Measurements from ENCODE around the gene ZBTB2.
A peak's percentile ranks its signal among the peaks of the same experiment; 100 is the strongest.

ZBTB2 gene

DNA sequence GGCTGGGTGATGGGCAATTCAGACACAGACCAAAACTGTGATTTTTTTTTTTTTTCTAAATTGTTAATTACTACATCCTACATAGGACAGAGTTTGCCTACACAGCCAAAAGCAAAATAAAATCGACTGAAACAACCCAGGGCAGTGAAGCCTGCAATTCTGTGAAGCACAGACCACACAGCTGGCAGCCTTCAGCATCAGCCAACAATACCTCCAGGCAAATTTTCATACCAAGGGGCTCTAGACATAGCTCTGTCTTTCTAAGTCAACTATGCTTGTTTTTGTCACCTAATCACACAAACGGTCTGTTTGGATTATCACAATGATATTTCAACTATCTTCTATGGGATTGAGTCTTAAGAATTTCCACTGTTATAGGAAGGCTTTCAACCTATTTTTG, 43.0 kb upstream of the ZBTB2 start:
- no peak overlapping the region for H3K4me3 ChIP-seq (ENCODE audit: low read length)
- no peak for DNase-seq (ENCODE audit: low read depth)
- no peak for TF ChIP-seq CTCF (IDR thresholded peaks at IDR 0.05; ENCODE audit: insufficient read depth, low read depth, low read length, missing control alignments)

DNA sequence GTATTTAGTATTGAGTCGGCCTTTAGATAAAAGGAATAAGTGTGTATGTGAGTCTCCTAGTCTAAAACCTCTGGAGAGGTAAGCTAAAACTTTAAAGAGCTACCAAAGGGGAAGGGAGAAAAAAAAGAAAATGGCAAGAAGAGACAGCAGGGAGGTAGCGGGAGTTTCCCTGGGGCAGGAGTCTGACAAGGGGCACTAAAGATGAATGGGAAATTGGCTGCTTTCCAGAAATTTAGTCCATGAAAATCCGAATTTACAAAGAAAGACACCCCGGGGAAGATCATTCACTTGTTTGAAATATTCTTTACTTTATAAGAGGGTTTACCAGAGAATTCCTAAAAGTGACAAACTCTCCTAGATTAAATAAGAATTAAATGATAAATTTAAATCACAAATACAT, 41.3 kb upstream of the ZBTB2 start:
- no peak overlapping the region for H3K4me3 ChIP-seq (ENCODE audit: low read length)
- no peak for TF ChIP-seq CTCF (IDR thresholded peaks at IDR 0.05; ENCODE audit: insufficient read depth, low read depth, low read length, missing control alignments)
- DNase-seq (ENCODE audit: low read depth) = no peak

GRCh38 chr6:151431337-151431736, 40.0 kb upstream of the ZBTB2 start:
- no peak for DNase-seq (ENCODE audit: low read depth)
- TF ChIP-seq CTCF (IDR thresholded peaks at IDR 0.05; ENCODE audit: insufficient read depth, low read depth, low read length, missing control alignments) = no peak
- no peak overlapping the region for H3K4me3 ChIP-seq (ENCODE audit: low read length)

DNA sequence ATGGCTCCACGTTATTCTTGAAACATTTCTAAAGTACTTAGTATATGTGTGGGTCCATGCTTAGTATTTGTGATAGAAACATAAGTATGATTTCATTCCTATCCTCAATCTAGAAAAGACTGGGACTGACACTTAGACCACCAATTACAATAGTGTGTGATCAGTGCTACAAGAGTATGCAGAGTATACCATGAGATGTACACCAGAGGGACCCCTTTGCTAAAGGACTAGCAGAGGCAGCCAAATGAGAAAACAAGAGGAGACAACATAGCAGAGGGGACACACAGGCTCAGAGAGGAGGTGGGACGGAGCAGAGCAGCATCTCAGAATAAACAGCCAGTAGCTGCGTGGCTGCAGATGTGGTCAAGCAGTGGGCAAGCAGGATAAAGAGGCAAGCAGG, 39.5 kb upstream of the ZBTB2 start:
- DNase-seq (ENCODE audit: low read depth) = no peak
- no peak overlapping the region for H3K4me3 ChIP-seq (ENCODE audit: low read length)
- no peak for TF ChIP-seq CTCF (IDR thresholded peaks at IDR 0.05; ENCODE audit: insufficient read depth, low read depth, low read length, missing control alignments)

- H3K4me3 ChIP-seq (ENCODE audit: low read length) = no peak overlapping the region
- no peak for DNase-seq (ENCODE audit: low read depth)
- no peak for TF ChIP-seq CTCF (IDR thresholded peaks at IDR 0.05; ENCODE audit: insufficient read depth, low read depth, low read length, missing control alignments)
Observed at GRCh38 chr6:151428093-151428735, 36.9 kb upstream of the ZBTB2 start.

GRCh38 chr6:151425561-151425960, 34.2 kb upstream of the ZBTB2 start:
- peak; percentile 22 for DNase-seq (ENCODE audit: low read depth)
- TF ChIP-seq CTCF (IDR thresholded peaks at IDR 0.05; ENCODE audit: insufficient read depth, low read depth, low read length, missing control alignments) = no peak

GRCh38 chr6:151422981-151423380, 31.6 kb upstream of the ZBTB2 start:
- H3K4me3 ChIP-seq (ENCODE audit: low read length) = no peak overlapping the region
- DNase-seq (ENCODE audit: low read depth) = no peak
- no peak for TF ChIP-seq CTCF (IDR thresholded peaks at IDR 0.05; ENCODE audit: insufficient read depth, low read depth, low read length, missing control alignments)

More at GRCh38 chr6:151425561-151425960, 34.2 kb upstream of the ZBTB2 start:
- H3K4me3 ChIP-seq (ENCODE audit: low read length) = no peak overlapping the region
